ENCODE measurements around the gene NACC2.

The NACC2 gene

DNA sequence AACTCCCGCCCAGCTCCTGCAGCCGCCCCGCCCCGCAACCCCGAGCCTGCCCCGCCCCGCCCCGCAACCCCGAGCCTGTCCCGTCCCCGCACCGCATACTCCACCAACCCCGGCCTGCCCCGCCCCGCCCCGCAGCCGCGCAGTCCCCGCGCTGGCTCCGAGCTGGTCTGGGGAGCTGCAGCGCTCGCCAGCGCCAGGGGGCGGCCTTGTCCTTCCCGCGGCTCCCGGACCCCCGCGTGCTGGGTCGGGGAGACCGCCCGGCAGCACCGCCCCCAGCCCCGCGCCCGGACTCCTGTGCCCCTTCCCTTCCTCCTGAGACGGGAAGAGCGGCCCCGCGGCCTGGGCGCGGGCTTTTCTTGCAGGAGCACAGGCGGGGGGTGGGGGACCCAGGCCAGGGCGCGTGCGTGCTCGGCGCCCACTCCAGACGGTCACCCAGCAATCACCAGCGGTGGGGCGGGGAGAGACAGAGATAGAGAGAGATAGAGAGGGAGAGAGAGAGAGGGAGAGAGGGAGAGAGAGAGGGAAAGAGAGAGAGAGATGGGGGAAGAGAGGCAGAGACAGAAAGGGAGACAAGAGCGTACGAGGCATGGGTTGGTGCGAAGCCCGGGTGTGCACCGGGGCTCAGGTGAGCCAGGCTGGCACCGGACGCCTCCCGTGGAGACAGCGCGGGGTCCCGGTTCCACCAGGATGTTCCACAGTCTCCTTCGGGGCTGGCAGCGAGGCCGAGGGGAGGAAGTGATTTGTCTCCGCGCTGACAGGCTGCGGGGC, 38.3 kb upstream of the NACC2 start (continued):
- TF ChIP-seq ZNF202 (tag by site-specific recombination; IDR thresholded peaks at IDR 0.05; ENCODE audit: borderline replicate concordance) (no peak; the same call in 1 of the 2 replicates), ZNF184 (tag by site-specific recombination; IDR thresholded peaks at IDR 0.05) (no peak), ZNF394 (tag by site-specific recombination; IDR thresholded peaks at IDR 0.05; ENCODE audit: borderline replicate concordance) (no peak), ZNF433 (tag by site-specific recombination; IDR thresholded peaks at IDR 0.05; ENCODE audit: low read depth) (no peak), BCL11B (tag by site-specific recombination; IDR thresholded peaks at IDR 0.05; ENCODE audit: low read depth) (0 out of 2 replicates have a peak, but pooled peaks have one; percentile 20), ZIC2 (tag by site-specific recombination; IDR thresholded peaks at IDR 0.05) (0 out of 2 replicates have a peak, but pooled peaks have one; percentile 12), PRDM1 (tag by site-specific recombination; IDR thresholded peaks at IDR 0.05) (peak; percentile 49; the same call in 1 of the 2 replicates), ZNF521 (tag by site-specific recombination; IDR thresholded peaks at IDR 0.05) (no peak), IKZF3 (tag by site-specific recombination; IDR thresholded peaks at IDR 0.05) (peak; percentile 66), ZNF544 (tag by site-specific recombination; IDR thresholded peaks at IDR 0.05) (no peak), BCL11A (tag by site-specific recombination; IDR thresholded peaks at IDR 0.05; ENCODE audit: low read depth) (0 out of 2 replicates have a peak, but pooled peaks have one; percentile 34), ZNF777 (tag by site-specific recombination; IDR thresholded peaks at IDR 0.05; ENCODE audit: borderline replicate concordance) (peak; percentile 95), ZFHX2 (tag by site-specific recombination; conservative IDR thresholded peaks at IDR 0.05) (peak; percentile 60), KLF7 (tag by site-specific recombination; IDR thresholded peaks at IDR 0.05; ENCODE audit: borderline replicate concordance) (peak; percentile 24; the same call in 1 of the 2 replicates), ZNF664 (tag by site-specific recombination; IDR thresholded peaks at IDR 0.05) (no peak), ZNF155 (tag by site-specific recombination; IDR thresholded peaks at IDR 0.05) (no peak), ZNF214 (tag by site-specific recombination; IDR thresholded peaks at IDR 0.05; ENCODE audit: borderline replicate concordance) (no peak), ZNF350 (tag by site-specific recombination; IDR thresholded peaks at IDR 0.05) (no peak), SETDB1 (IDR thresholded peaks at IDR 0.05; ENCODE audit: insufficient read length, low read length) (no peak), GFI1B (tag by site-specific recombination; IDR thresholded peaks at IDR 0.05) (no peak), ZNF830 (tag by site-specific recombination; IDR thresholded peaks at IDR 0.05; ENCODE audit: low read depth) (no peak)
- TF ChIP-seq, protein P1, sequence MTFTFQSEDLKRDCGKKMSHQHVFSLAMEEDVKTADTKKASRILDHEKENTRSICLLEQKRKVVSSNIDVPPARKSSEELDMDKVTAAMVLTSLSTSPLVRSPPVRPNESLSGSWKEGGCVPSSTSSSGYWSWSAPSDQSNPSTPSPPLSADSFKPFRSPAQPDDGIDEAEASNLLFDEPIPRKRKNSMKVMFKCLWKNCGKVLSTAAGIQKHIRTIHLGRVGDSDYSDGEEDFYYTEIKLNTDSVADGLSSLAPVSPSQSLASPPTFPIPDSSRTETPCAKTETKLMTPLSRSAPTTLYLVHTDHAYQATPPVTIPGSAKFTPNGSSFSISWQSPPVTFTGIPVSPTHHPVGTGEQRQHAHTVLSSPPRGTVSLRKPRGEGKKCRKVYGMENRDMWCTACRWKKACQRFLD (tag by site-specific recombination; IDR thresholded peaks at IDR 0.05), result no peak
- TF ChIP-seq, protein P2, sequence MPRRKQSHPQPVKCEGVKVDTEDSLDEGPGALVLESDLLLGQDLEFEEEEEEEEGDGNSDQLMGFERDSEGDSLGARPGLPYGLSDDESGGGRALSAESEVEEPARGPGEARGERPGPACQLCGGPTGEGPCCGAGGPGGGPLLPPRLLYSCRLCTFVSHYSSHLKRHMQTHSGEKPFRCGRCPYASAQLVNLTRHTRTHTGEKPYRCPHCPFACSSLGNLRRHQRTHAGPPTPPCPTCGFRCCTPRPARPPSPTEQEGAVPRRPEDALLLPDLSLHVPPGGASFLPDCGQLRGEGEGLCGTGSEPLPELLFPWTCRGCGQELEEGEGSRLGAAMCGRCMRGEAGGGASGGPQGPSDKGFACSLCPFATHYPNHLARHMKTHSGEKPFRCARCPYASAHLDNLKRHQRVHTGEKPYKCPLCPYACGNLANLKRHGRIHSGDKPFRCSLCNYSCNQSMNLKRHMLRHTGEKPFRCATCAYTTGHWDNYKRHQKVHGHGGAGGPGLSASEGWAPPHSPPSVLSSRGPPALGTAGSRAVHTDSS (tag by site-specific recombination; IDR thresholded peaks at IDR 0.05), result no peak
- TF ChIP-seq, protein P3, sequence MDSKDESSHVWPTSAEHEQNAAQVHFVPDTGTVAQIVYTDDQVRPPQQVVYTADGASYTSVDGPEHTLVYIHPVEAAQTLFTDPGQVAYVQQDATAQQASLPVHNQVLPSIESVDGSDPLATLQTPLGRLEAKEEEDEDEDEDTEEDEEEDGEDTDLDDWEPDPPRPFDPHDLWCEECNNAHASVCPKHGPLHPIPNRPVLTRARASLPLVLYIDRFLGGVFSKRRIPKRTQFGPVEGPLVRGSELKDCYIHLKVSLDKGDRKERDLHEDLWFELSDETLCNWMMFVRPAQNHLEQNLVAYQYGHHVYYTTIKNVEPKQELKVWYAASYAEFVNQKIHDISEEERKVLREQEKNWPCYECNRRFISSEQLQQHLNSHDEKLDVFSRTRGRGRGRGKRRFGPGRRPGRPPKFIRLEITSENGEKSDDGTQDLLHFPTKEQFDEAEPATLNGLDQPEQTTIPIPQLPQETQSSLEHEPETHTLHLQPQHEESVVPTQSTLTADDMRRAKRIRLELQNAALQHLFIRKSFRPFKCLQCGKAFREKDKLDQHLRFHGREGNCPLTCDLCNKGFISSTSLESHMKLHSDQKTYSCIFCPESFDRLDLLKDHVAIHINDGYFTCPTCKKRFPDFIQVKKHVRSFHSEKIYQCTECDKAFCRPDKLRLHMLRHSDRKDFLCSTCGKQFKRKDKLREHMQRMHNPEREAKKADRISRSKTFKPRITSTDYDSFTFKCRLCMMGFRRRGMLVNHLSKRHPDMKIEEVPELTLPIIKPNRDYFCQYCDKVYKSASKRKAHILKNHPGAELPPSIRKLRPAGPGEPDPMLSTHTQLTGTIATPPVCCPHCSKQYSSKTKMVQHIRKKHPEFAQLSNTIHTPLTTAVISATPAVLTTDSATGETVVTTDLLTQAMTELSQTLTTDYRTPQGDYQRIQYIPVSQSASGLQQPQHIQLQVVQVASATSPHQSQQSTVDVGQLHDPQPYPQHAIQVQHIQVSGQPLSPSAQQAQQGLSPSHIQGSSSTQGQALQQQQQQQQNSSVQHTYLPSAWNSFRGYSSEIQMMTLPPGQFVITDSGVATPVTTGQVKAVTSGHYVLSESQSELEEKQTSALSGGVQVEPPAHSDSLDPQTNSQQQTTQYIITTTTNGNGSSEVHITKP (tag by site-specific recombination; IDR thresholded peaks at IDR 0.05), result peak; percentile 12; the same call in 1 of the 2 replicates
- TF ChIP-seq, protein P4, sequence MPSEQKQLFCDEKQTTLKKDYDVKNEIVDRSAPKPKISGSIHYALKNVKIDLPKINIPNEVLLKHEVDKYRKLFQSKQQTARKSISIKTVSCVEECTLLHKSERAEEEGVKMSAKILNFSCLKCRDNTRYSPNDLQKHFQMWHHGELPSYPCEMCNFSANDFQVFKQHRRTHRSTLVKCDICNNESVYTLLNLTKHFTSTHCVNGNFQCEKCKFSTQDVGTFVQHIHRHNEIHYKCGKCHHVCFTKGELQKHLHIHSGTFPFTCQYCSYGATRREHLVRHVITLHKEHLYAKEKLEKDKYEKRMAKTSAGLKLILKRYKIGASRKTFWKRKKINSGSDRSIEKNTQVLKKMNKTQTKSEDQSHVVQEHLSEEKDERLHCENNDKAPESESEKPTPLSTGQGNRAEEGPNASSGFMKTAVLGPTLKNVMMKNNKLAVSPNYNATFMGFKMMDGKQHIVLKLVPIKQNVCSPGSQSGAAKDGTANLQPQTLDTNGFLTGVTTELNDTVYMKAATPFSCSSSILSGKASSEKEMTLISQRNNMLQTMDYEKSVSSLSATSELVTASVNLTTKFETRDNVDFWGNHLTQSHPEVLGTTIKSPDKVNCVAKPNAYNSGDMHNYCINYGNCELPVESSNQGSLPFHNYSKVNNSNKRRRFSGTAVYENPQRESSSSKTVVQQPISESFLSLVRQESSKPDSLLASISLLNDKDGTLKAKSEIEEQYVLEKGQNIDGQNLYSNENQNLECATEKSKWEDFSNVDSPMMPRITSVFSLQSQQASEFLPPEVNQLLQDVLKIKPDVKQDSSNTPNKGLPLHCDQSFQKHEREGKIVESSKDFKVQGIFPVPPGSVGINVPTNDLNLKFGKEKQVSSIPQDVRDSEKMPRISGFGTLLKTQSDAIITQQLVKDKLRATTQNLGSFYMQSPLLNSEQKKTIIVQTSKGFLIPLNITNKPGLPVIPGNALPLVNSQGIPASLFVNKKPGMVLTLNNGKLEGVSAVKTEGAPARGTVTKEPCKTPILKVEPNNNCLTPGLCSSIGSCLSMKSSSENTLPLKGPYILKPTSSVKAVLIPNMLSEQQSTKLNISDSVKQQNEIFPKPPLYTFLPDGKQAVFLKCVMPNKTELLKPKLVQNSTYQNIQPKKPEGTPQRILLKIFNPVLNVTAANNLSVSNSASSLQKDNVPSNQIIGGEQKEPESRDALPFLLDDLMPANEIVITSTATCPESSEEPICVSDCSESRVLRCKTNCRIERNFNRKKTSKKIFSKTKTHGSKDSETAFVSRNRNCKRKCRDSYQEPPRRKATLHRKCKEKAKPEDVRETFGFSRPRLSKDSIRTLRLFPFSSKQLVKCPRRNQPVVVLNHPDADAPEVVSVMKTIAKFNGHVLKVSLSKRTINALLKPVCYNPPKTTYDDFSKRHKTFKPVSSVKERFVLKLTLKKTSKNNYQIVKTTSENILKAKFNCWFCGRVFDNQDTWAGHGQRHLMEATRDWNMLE (tag by site-specific recombination; conservative IDR thresholded peaks at IDR 0.05; ENCODE audit: low read depth), result no peak
- TF ChIP-seq, protein P5, sequence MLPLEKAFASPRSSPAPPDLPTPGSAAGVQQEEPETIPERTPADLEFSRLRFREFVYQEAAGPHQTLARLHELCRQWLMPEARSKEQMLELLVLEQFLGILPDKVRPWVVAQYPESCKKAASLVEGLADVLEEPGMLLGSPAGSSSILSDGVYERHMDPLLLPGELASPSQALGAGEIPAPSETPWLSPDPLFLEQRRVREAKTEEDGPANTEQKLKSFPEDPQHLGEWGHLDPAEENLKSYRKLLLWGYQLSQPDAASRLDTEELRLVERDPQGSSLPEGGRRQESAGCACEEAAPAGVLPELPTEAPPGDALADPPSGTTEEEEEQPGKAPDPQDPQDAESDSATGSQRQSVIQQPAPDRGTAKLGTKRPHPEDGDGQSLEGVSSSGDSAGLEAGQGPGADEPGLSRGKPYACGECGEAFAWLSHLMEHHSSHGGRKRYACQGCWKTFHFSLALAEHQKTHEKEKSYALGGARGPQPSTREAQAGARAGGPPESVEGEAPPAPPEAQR (tag by site-specific recombination; IDR thresholded peaks at IDR 0.05), result no peak

Data from HEK293 (cell line).